C4-2B (cell line): Measurements from ENCODE around the gene GALNT10.
"Not testable (repeated sequence)": the region's sequence is repeated elsewhere in the genome, so short reads cannot be mapped to it uniquely, and the experiment has no call there.

Experiments used
- H3K27ac ChIP-seq: fragments of 450-650 bp; 2 replicates; pipeline ENCODE4 v1.5.1; 2017
- ZFX ChIP-seq: fragments of 450-650 bp; IDR thresholded peaks from 2 replicates; pipeline ENCODE4 v1.6.1; 2017
- TF ChIP-seq, protein P1 (sequence below): fragments of 450-650 bp; conservative IDR thresholded peaks from 2 replicates; pipeline ENCODE4 v1.5.1; 2017; ENCODE audit warnings: mild to moderate bottlenecking

Gene GALNT10

DNA sequence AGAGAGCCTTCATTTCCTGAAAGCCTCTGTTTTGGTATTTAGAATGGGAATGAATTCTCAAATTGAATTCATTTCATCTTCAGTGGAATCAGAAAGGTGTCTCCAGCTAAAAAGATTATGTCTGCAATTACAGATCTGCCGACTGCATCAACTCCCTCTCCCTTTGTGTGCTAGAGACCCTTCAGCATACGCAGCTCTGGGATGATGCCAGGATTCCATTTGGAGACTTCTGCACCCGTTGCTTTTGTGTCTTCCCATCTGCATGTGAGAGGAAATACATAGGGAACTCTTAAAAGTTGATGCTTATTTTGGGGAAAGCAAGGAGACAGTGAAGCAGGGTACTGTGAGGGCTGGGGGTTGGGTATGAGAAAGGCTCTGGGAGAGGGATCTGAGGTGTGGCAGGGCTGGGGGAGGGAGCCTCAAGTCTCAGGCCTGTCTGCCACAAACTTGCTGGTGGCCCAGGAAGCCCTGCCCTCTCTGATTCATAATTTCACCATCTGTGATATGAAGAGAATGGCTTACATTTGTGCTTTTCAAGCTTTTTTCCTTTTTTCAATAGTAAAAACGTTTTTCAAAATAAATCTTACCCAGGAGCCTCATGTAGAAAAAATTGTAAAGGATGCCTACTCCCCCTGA lies 165.6 kb downstream of the GALNT10 start:
- TF ChIP-seq, protein P1, sequence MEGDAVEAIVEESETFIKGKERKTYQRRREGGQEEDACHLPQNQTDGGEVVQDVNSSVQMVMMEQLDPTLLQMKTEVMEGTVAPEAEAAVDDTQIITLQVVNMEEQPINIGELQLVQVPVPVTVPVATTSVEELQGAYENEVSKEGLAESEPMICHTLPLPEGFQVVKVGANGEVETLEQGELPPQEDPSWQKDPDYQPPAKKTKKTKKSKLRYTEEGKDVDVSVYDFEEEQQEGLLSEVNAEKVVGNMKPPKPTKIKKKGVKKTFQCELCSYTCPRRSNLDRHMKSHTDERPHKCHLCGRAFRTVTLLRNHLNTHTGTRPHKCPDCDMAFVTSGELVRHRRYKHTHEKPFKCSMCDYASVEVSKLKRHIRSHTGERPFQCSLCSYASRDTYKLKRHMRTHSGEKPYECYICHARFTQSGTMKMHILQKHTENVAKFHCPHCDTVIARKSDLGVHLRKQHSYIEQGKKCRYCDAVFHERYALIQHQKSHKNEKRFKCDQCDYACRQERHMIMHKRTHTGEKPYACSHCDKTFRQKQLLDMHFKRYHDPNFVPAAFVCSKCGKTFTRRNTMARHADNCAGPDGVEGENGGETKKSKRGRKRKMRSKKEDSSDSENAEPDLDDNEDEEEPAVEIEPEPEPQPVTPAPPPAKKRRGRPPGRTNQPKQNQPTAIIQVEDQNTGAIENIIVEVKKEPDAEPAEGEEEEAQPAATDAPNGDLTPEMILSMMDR: no peak
- no peak for TF ChIP-seq ZFX
- H3K27ac ChIP-seq: no peak overlapping the region

DNA sequence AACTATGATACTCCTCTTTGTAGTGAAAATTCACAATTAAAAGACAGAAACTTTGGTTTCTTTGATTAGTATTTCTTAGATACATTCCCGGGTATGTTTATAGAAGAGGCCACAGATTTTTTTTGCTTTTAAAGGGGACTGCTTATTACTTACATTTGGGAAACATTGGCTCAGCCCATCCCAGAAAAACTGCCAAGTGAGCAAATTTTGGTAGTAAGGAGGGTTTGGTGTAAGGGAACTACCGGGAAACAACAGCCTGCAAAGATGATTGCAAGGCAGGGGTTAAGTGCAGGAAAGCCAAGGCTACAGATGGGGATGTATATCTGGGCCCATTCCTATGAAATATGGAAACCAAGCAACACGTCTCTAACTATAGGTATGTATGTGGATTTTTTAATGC lies 166.4 kb downstream of the GALNT10 start:
- TF ChIP-seq, protein P1: no peak
- TF ChIP-seq ZFX: no peak
- H3K27ac ChIP-seq: no peak overlapping the region

DNA sequence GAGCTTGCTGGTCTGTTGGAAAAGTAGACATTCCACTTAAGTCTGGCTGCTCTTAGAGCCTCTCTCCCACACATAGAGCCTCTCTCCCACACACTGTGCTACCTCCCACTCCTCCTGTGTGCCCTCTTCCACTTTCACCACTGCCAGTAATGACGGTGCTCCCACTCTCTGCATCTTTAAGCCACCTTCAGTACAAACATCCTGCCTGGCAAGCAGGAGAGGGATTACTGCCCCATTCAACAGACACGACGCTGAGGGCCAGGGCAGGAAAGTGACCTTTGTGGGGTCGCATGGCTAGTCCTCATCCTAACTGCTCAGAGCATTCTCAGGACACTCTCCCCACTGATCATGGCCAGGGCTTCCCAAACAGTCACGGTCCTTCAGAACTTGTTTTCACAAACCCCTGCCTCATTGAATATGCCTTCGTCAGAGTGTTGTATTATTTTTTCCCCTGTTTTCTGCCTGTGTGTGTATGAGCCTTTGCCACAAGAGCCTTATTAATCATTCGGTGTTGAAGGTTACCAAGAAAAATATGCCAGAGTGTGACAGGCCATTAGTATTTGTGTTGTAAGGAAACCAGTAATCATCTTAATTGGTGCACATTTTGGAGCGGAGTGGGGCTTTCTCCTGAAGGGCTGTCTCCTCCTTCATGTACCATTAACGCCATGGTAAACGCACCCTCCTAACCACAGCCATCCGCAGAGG lies 168.1 kb downstream of the GALNT10 start:
- TF ChIP-seq, protein P1: no peak
- no peak for TF ChIP-seq ZFX
- H3K27ac ChIP-seq: no peak overlapping the region

DNA sequence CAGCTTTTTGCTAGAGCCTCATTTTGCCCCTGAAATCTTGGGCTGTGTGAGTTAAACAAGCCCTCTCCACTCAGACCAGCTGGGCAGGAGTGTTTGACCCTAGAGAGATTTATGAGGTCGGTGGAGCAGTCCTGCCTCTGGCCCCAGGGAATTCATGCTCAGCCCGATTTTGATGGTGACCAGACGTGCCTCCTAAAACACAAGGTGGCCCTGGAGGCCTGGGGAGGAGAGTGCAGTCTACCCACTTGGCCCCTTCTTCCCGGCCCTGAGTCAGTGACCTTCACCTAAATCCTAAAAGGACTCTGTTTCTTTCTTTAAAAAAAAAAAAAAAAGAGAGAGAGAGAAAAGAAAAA lies 168.7 kb downstream of the GALNT10 start:
- TF ChIP-seq, protein P1: no peak
- TF ChIP-seq ZFX: no peak
- H3K27ac ChIP-seq: no peak overlapping the region

DNA sequence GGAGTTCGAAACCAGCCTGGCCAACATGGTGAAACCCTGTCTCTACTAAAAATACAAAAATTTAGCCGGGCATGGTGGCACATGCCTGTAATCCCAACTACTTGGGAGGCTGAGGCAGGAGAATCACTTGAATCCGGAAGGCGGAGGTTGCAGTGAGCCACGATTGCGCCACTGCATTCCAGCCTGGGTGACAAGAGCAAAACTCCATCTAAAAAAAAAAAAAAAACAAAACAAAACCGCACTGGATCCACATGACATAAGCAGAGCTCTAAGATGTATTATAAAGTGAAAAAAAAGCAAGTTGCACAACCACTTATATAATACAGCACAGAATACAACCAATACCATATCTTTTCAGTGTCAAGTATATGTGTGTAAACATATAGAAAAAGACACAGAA lies 169.7 kb downstream of the GALNT10 start:
- H3K27ac ChIP-seq: not testable (repeated sequence)

DNA sequence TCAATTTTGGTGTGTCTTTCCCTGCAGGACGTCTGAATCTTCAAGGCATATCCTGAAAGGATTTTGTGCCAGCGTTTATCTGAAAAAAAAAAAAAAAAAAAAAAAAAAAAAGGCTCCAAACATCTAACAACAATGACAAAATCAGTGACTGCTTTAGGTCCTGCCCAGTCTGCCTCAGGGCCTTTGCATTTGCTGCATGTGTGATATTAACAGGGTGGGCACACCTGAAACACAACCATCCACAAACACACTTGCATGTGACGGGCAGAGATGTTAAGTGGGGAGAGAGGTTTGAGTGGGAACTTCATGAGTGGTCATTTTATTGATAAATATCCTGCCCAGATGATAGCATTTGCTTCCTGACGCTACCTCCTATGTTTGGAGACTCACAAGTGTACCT lies 172.9 kb downstream of the GALNT10 start:
- TF ChIP-seq ZFX: no peak
- TF ChIP-seq, protein P1: no peak
- H3K27ac ChIP-seq: no peak overlapping the region

DNA sequence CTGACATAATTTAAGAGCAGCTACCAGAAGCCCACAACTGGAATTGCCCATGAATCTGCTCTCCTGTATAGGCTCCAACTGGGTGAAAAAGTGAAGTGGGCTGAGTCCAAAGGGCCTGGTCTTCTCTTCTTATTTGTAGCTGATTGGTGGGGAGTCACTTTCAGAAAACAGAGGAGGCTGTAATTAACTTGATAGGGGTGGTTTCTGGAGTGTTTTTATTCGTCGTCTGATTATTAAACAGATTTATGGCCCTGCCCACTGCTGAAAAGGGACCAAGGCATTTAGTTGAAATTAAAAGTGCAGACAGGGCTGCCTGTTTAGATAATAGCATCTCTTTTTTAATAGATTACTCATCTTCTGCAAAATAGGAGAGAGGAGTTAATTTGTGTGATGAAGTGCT lies 174.2 kb downstream of the GALNT10 start:
- no peak for TF ChIP-seq ZFX
- TF ChIP-seq, protein P1: no peak

DNA sequence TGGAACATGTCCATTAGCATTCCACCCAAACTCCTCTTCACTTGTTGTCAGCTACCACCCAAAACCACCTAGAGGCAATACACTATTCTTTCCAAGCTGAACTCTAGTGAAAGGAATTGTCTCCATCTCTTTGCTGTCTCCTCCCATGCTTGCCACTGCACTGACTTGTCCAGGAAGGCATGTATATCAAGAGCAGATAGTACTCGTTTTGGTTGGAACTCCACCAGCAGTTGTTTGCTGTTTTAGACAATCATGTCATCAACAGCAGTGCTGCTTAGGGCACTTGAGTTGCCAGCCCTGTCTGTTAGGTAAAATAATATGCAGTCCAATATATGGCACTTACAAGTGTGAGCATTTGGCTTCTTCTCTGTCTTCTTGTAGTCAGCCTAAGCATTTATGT lies 175.3 kb downstream of the GALNT10 start:
- TF ChIP-seq ZFX: no peak
- TF ChIP-seq, protein P1: no peak
- no peak overlapping the region for H3K27ac ChIP-seq

More for the DNA sequence above, 174.2 kb downstream of the GALNT10 start:
- no peak overlapping the region for H3K27ac ChIP-seq
